Trophoblast cell (in vitro differentiated cells and primary cell): ENCODE data around the gene STK16.
A peak's percentile ranks its signal among the peaks of the same experiment; 100 is the strongest.

Experiments used
- DNase-seq, 2 donors: peaks; one replicate each; pipeline ENCODE4 v3.0.0-alpha.2; 2016
- H2AFZ ChIP-seq: 2 replicates; pipeline ENCODE4 v1.6.1; 2013; ENCODE audit warnings: low read length, moderate library complexity, mild to moderate bottlenecking; ENCODE audit not compliant: insufficient read depth, poor library complexity
- H2AK5ac ChIP-seq: 2 replicates; pipeline ENCODE4 v1.6.1; 2013; ENCODE audit warnings: mild to moderate bottlenecking, low read length
- H2BK120ac ChIP-seq: 2 replicates; pipeline ENCODE4 v1.6.1; 2013; ENCODE audit warnings: low read length, mild to moderate bottlenecking, moderate library complexity; ENCODE audit not compliant: insufficient read depth, poor library complexity
- H2BK12ac ChIP-seq: 2 replicates; pipeline ENCODE4 v1.6.1; 2013; ENCODE audit warnings: mild to moderate bottlenecking, low read length, moderate library complexity
- H2BK5ac ChIP-seq: 2 replicates; pipeline ENCODE4 v1.6.1; 2013; ENCODE audit warnings: low read length, low read depth, moderate library complexity, mild to moderate bottlenecking; ENCODE audit not compliant: poor library complexity
- H3K14ac ChIP-seq: 2 replicates; pipeline ENCODE4 v1.6.1; 2013; ENCODE audit warnings: mild to moderate bottlenecking, low read length
- H3K18ac ChIP-seq: 2 replicates; pipeline ENCODE4 v1.6.1; 2013; ENCODE audit warnings: mild to moderate bottlenecking, low read length
- H3K23ac ChIP-seq: 2 replicates; pipeline ENCODE4 v1.6.1; 2013; ENCODE audit warnings: low read length
- H3K27ac ChIP-seq: 2 replicates; pipeline ENCODE4 v1.5.1; 2013; ENCODE audit warnings: low read depth, mild to moderate bottlenecking, inconsistent platforms, low read length, moderate library complexity
- H3K27me3 ChIP-seq: 2 replicates; pipeline ENCODE4 v1.6.1; 2013; ENCODE audit warnings: inconsistent platforms, mild to moderate bottlenecking, low read length, moderate library complexity; ENCODE audit not compliant: insufficient read depth
- H3K36me3 ChIP-seq, 2 experiments: 1 replicate in 1 of 2; 2 replicates in 1 of 2; pipeline ENCODE4 v1.6.1; 2013; ENCODE audit warnings: low read length in 2 of 2, mild to moderate bottlenecking in 2 of 2, moderate library complexity in 1 of 2; ENCODE audit not compliant: insufficient read depth in 2 of 2, control insufficient read depth in 1 of 2
- H3K4ac ChIP-seq: 2 replicates; pipeline ENCODE4 v1.6.1; 2013; ENCODE audit warnings: low read depth, mild to moderate bottlenecking, low read length, moderate library complexity
- H3K4me1 ChIP-seq, 2 experiments: 1 replicate in 1 of 2; 2 replicates in 1 of 2; pipeline ENCODE4 v1.6.1; 2013; ENCODE audit warnings: low read length in 2 of 2, mild to moderate bottlenecking in 2 of 2, moderate library complexity in 1 of 2; ENCODE audit not compliant: insufficient read depth in 2 of 2, control insufficient read depth in 1 of 2
- H3K4me2 ChIP-seq: 2 replicates; pipeline ENCODE4 v1.6.1; 2013; ENCODE audit warnings: inconsistent platforms, mild to moderate bottlenecking, low read length, moderate library complexity
- H3K4me3 ChIP-seq: 2 replicates; pipeline ENCODE4 v1.5.1; 2013; ENCODE audit warnings: mild to moderate bottlenecking, low read depth, low read length, inconsistent platforms
- H3K79me1 ChIP-seq: one replicate; pipeline ENCODE4 v1.6.1; 2013; ENCODE audit warnings: low read length
- H3K79me2 ChIP-seq: 2 replicates; pipeline ENCODE4 v1.6.1; 2013; ENCODE audit warnings: low read length, mild to moderate bottlenecking; ENCODE audit not compliant: control insufficient read depth, insufficient read depth, poor library complexity
- H3K9ac ChIP-seq: 2 replicates; pipeline ENCODE4 v1.6.1; 2013; ENCODE audit warnings: mild to moderate bottlenecking, low read length
- H3K9me3 ChIP-seq: 2 replicates; pipeline ENCODE4 v1.6.1; 2013; ENCODE audit warnings: low read depth, mild to moderate bottlenecking, control low read depth, inconsistent platforms, low read length; ENCODE audit not compliant: insufficient read depth
- H4K12ac ChIP-seq: 2 replicates; pipeline ENCODE4 v1.6.1; 2013; ENCODE audit warnings: low read depth, mild to moderate bottlenecking, low read length, moderate library complexity
- H4K8ac ChIP-seq: 2 replicates; pipeline ENCODE4 v1.6.1; 2013; ENCODE audit warnings: low read depth, mild to moderate bottlenecking, low read length, moderate library complexity
- H4K91ac ChIP-seq: one replicate; pipeline ENCODE4 v1.6.1; 2013; ENCODE audit warnings: low read depth, mild to moderate bottlenecking, low read length, moderate library complexity
- WGBS: extraction: QIAGEN DNeasy Blood & Tissue Kit; methylation state at CpG from one replicate; pipeline ENCODE4 v1.1.7; 2013; ENCODE audit warnings: missing lambda C conversion rate; ENCODE audit not compliant: insufficient read length, insufficient coverage; ENCODE audit errors: extremely low coverage; 5-methylcytosine and 5-hydroxymethylcytosine counted together

STK16 gene

DNA sequence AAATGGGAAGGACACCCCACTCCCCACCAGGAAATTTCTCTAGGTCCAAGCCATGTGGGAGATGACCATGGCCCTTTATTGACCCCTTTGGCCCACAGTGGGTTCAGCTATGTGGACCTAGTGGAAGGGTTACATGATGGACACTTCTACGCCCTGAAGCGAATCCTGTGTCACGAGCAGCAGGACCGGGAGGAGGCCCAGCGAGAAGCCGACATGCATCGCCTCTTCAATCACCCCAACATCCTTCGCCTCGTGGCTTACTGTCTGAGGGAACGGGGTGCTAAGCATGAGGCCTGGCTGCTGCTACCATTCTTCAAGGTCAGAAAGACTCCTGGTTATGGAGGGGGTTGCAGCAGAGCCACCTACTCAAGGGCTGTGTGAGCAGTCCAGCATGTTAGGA lies 1.3 kb downstream of the STK16 start:
- Histone ChIP-seq H4K91ac (no peak overlapping the region), H3K14ac (no peak overlapping the region), H4K8ac (no peak overlapping the region), H2BK120ac (no peak overlapping the region), H2AFZ (no peak overlapping the region), H3K4me3 (no peak overlapping the region), H3K23ac (no peak overlapping the region), H3K9ac (no peak overlapping the region), H2AK5ac (no peak overlapping the region), H3K4me2 (no peak overlapping the region), H3K36me3 (peaks cover 8 to 13% of the 10 kb centered on the region in 2 experiments), H3K27ac (no peak overlapping the region), H3K4ac (no peak overlapping the region), H3K18ac (no peak overlapping the region), H3K4me1 (peaks cover 12 to 17% of the 10 kb centered on the region in 2 experiments), H3K27me3 (peaks cover 5% of the 10 kb centered on the region), H2BK12ac (no peak overlapping the region), H2BK5ac (no peak overlapping the region), H3K9me3 (peaks cover under 1% of the 10 kb centered on the region), H3K79me1 (peaks cover 9% of the 10 kb centered on the region), H3K79me2 (peaks cover 4% of the 10 kb centered on the region), H4K12ac (no peak overlapping the region)
- DNase-seq, result no peak
- WGBS, result no CpG with 5 or more reads among the region's 10 CpGs

DNA sequence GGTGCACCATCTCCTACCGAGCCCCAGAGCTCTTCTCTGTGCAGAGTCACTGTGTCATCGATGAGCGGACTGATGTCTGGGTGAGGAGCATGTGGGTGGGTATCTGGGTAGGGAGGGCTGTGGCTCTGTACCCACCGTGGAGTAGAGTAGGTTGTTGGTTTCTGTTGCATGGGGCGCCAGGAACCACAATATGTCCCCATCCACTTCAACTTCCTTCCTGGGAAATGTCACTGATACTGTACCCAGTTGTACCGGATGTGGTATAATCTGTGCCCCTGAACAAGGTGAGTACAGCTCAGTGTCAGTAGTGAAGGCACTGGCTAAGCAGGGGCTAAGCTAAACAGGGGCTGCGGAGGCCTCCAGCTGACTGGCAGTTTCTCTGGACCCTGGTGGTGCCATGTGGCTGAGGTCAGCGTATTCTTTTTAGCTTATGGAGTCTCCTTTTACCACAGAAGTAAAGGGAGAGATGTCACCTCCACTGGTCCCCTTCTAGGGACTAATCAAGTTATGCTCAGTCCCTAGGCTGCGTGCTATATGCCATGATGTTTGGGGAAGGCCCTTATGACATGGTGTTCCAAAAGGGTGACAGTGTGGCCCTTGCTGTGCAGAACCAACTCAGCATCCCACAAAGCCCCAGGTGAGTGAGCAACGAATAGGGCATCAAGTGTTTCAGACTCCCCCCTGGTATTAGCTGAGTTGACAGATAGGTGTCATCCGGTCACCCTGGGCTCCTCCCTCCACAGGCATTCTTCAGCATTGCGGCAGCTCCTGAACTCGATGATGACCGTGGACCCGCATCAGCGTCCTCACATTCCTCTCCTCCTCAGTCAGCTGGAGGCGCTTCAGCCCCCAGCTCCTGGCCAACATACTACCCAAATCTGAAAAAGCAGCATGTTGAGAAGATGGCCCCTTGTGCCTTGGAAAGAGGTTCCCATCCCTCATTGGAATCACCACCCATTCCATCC lies 2.7 kb downstream of the STK16 start:
- H3K79me2 ChIP-seq, result peaks cover 4% of the 10 kb centered on the region
- peaks cover 9% of the 10 kb centered on the region for H3K79me1 ChIP-seq
- no peak overlapping the region for H2BK120ac ChIP-seq
- H3K9me3 ChIP-seq, result peaks cover 6% of the 10 kb centered on the region
- H3K4me3 ChIP-seq, result no peak overlapping the region
- H2BK12ac ChIP-seq, result no peak overlapping the region
- H3K27ac ChIP-seq, result no peak overlapping the region
- H3K4me1 ChIP-seq, result peaks cover 12 to 19% of the 10 kb centered on the region in 2 experiments
- H3K18ac ChIP-seq, result no peak overlapping the region
- peaks cover 8 to 13% of the 10 kb centered on the region in 2 experiments for H3K36me3 ChIP-seq
- H3K14ac ChIP-seq, result no peak overlapping the region
- H3K4me2 ChIP-seq, result no peak overlapping the region
- H4K12ac ChIP-seq, result no peak overlapping the region
- no peak overlapping the region for H3K23ac ChIP-seq
- no peak overlapping the region for H3K9ac ChIP-seq
- H2AK5ac ChIP-seq, result no peak overlapping the region
- H3K27me3 ChIP-seq, result peaks cover 18% of the 10 kb centered on the region
- H4K8ac ChIP-seq, result no peak overlapping the region
- no peak overlapping the region for H2AFZ ChIP-seq
- no peak overlapping the region for H3K4ac ChIP-seq
- peak; percentile 74 to 87 for DNase-seq
- no CpG with 5 or more reads among the region's 17 CpGs for WGBS
- H4K91ac ChIP-seq, result no peak overlapping the region
- H2BK5ac ChIP-seq, result no peak overlapping the region

DNA sequence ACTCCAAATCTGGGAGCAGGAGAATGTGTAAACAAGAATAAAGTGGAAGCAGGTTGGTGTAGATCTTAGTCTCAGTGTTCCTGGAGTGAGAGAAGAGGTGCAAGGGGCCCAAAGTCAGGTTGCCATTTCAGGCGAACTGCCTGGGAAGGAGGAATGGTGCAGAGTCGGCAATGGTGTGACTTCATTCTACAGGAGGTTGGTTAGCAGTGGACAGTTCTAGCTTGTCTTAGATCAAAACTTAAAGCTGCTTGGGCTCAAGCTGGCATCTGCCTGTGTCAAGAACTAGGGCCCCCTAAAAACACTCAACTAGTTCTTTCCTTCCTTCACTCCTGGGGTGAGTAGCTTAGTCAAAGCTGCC lies 3.5 kb downstream of the STK16 start:
- no CpG with 5 or more reads among the region's 2 CpGs for WGBS
- Histone ChIP-seq H2BK5ac (no peak overlapping the region), H4K8ac (no peak overlapping the region), H2BK120ac (no peak overlapping the region), H3K14ac (no peak overlapping the region), H3K4me2 (no peak overlapping the region), H3K4me1 (peaks cover 19 to 25% of the 10 kb centered on the region in 2 experiments), H4K91ac (no peak overlapping the region), H3K4me3 (no peak overlapping the region), H2BK12ac (no peak overlapping the region), H2AK5ac (no peak overlapping the region), H3K79me2 (peaks cover 4% of the 10 kb centered on the region), H3K9ac (no peak overlapping the region), H3K4ac (no peak overlapping the region), H2AFZ (no peak overlapping the region), H3K36me3 (peaks cover 8 to 13% of the 10 kb centered on the region in 2 experiments), H4K12ac (no peak overlapping the region), H3K18ac (no peak overlapping the region), H3K23ac (no peak overlapping the region), H3K79me1 (peaks cover 9% of the 10 kb centered on the region), H3K9me3 (peaks cover 10% of the 10 kb centered on the region), H3K27me3 (peaks cover 26% of the 10 kb centered on the region), H3K27ac (no peak overlapping the region)
- no peak for DNase-seq

DNA sequence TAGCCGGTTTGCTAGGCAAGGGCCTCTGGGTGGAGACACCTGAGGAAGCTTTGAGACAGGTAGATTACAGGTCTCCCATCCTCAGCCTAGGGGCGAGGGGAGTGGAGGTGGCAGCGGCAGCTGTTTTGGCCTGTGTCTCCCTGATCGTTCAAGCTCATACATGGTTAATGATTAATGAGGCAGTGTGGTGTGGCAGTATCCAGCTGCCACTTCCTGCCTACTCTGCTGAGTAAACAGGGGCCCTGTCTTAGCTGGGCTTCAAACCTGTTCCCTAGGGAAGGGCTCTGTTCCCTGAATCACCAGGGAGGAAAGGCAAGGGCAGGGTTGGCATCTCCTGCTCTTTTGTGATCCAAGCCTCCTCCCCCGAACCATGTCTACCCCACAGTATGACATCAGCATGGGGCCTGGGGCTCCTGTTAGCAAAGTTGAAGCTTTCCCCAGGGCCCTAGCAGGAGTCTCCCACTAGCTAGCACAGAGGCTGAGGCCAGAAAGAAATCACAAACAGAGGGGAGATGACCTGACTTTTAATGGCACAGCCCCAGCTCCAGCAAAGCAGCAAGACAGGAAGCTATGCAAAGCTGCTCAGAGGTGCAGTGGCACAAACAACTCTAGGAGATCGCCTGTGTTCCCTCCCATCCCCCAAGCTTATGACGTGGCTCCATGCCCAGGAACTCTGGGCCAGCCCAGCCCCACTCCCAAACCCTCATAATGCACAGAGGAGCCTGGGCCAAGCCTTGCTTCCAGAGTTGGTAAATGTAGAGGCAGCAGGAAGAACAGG lies 4.1 kb downstream of the STK16 start:
- Histone ChIP-seq H4K91ac (no peak overlapping the region), H3K9ac (no peak overlapping the region), H3K23ac (no peak overlapping the region), H3K79me2 (peaks cover 4% of the 10 kb centered on the region), H3K4me3 (no peak overlapping the region), H2BK12ac (no peak overlapping the region), H3K27ac (no peak overlapping the region), H3K4ac (no peak overlapping the region), H3K27me3 (peaks cover 32% of the 10 kb centered on the region), H2BK120ac (no peak overlapping the region), H3K4me1 (peaks cover 23 to 31% of the 10 kb centered on the region in 2 experiments), H3K9me3 (peaks cover 10% of the 10 kb centered on the region), H4K8ac (no peak overlapping the region), H3K4me2 (no peak overlapping the region), H2AFZ (no peak overlapping the region), H3K18ac (no peak overlapping the region), H3K14ac (no peak overlapping the region), H4K12ac (no peak overlapping the region), H2AK5ac (no peak overlapping the region), H2BK5ac (no peak overlapping the region), H3K79me1 (peaks cover 9% of the 10 kb centered on the region), H3K36me3 (peaks cover 8 to 13% of the 10 kb centered on the region in 2 experiments)
- DNase-seq, result peak; percentile 42 to 51
- no CpG with 5 or more reads among the region's 7 CpGs for WGBS
